CD14-positive monocyte (primary cell): ENCODE results near the gene INCENP. TPM values are rescaled to one million over a fixed set of nuclear protein-coding genes. Genes with fewer than 3 reads are reported as not detected.
A peak's percentile ranks its signal among the peaks of the same experiment; 100 is the strongest.

ENCODE experiments used
- DNase-seq, 3 donors: peaks; one replicate each; pipeline ENCODE4 v3.0.0-alpha.2; 2011 to 2022
- H2AFZ ChIP-seq: 2 replicates; pipeline ENCODE4 v1.6.0; 2012; ENCODE audit warnings: mild to moderate bottlenecking, low read depth, low read length, inconsistent platforms; ENCODE audit not compliant: insufficient read depth, poor library complexity, severe bottlenecking
- H3K27ac ChIP-seq, 2 donors: 1 replicate in 1 of 2; 2 replicates in 1 of 2; pipeline ENCODE4 v1.5.1; 2012 to 2013; ENCODE audit warnings: low read length in 2 of 2, control low read depth in 1 of 2, inconsistent platforms in 1 of 2, low read depth in 1 of 2, mild to moderate bottlenecking in 1 of 2
- H3K27me3 ChIP-seq, 2 donors: one replicate each; pipeline versions ENCODE4 v1.6.0 to v1.6.1; 2011 to 2013; ENCODE audit warnings: low read length in 2 of 2; ENCODE audit not compliant: control insufficient read depth in 2 of 2, insufficient read depth in 2 of 2
- H3K36me3 ChIP-seq, 2 donors: replicated peaks in 1 of 2; 1 replicate in 1 of 2; 2 replicates in 1 of 2; pipeline versions ENCODE4 v1.5.1 to v1.6.1; 2012 to 2013; ENCODE audit warnings: low read length in 2 of 2, control low read depth in 1 of 2, inconsistent platforms in 1 of 2, mild to moderate bottlenecking in 1 of 2; ENCODE audit not compliant: insufficient read depth in 2 of 2, control insufficient read depth in 1 of 2
- H3K4me1 ChIP-seq, 2 donors: 1 replicate in 1 of 2; 2 replicates in 1 of 2; pipeline versions ENCODE4 v1.5.1 to v1.6.1; 2012 to 2013; ENCODE audit warnings: low read length in 2 of 2, control low read depth in 1 of 2, inconsistent platforms in 1 of 2, mild to moderate bottlenecking in 1 of 2, moderate library complexity in 1 of 2; ENCODE audit not compliant: insufficient read depth in 2 of 2, control insufficient read depth in 1 of 2
- H3K4me2 ChIP-seq: replicated peaks from 2 replicates; pipeline ENCODE3; 2012; ENCODE audit warnings: low read length, moderate library complexity, mild to moderate bottlenecking; ENCODE audit not compliant: poor library complexity, severe bottlenecking; ENCODE audit errors: extremely low read depth
- H3K4me3 ChIP-seq, 3 experiments: fragments of 200-600 bp in 1 of 3; sonication (generic) in 1 of 3; replicated peaks in 1 of 3; 1 replicate in 2 of 3; 2 replicates in 1 of 3; pipeline ENCODE4 v1.5.1; 2011 to 2013; ENCODE audit warnings: low read length in 3 of 3, mild to moderate bottlenecking in 3 of 3, control low read depth in 2 of 3, low read depth in 2 of 3, inconsistent platforms in 1 of 3, moderate library complexity in 1 of 3
- H3K79me2 ChIP-seq: 2 replicates; pipeline ENCODE4 v1.6.0; 2012; ENCODE audit warnings: mild to moderate bottlenecking, control low read depth, inconsistent platforms, low read length, moderate library complexity; ENCODE audit not compliant: insufficient read depth
- H3K9ac ChIP-seq: 2 replicates; pipeline ENCODE4 v1.6.0; 2017; ENCODE audit warnings: low read length, mild to moderate bottlenecking; ENCODE audit not compliant: insufficient read depth, poor library complexity, severe bottlenecking
- H3K9me3 ChIP-seq, 2 donors: replicated peaks in 1 of 2; 1 replicate in 1 of 2; 2 replicates in 1 of 2; pipeline versions ENCODE4 v1.5.1 to v1.6.1; 2012 to 2013; ENCODE audit warnings: low read length in 2 of 2, control low read depth in 1 of 2; ENCODE audit not compliant: control insufficient read depth in 1 of 2, insufficient read depth in 1 of 2
- H4K20me1 ChIP-seq: 2 replicates; pipeline ENCODE4 v1.6.0; 2012; ENCODE audit warnings: mild to moderate bottlenecking, low read length, control low read depth, moderate library complexity; ENCODE audit not compliant: insufficient read depth
- H3K27ac Mint-ChIP-seq, 7 donors: one replicate each; pipeline ENCODE4 v1.8.0; 2020; ENCODE audit warnings: mild to moderate bottlenecking in 7 of 7, mixed read lengths in 7 of 7, moderate library complexity in 6 of 7, inconsistent platforms in 2 of 7
- H3K27me3 Mint-ChIP-seq, 3 donors: one replicate each; pipeline ENCODE4 v1.8.0; 2021 to 2022; ENCODE audit warnings: low read depth in 3 of 3, mild to moderate bottlenecking in 3 of 3, mixed read lengths in 3 of 3, moderate library complexity in 3 of 3, inconsistent platforms in 1 of 3
- H3K36me3 Mint-ChIP-seq, 2 donors: one replicate each; pipeline ENCODE4 v1.8.0; 2020; ENCODE audit warnings: mixed read lengths in 2 of 2, inconsistent platforms in 1 of 2, mild to moderate bottlenecking in 1 of 2
- H3K4me1 Mint-ChIP-seq: one replicate; pipeline ENCODE4 v1.8.0; 2020; ENCODE audit warnings: mild to moderate bottlenecking, mixed read lengths
- H3K4me3 Mint-ChIP-seq, 2 donors: one replicate each; pipeline ENCODE4 v1.8.0; 2020; ENCODE audit warnings: mild to moderate bottlenecking in 2 of 2, mixed read lengths in 2 of 2, moderate library complexity in 1 of 2
- H3K9me3 Mint-ChIP-seq, 7 donors: one replicate each; pipeline ENCODE4 v1.8.0; 2020 to 2022; ENCODE audit warnings: mixed read lengths in 7 of 7, mild to moderate bottlenecking in 6 of 7, moderate library complexity in 6 of 7, inconsistent platforms in 2 of 7
- CTCF ChIP-seq: fragments of 200-600 bp; IDR thresholded peaks from one replicate; pipeline ENCODE4 v1.8.0; 2022; ENCODE audit warnings: antibody characterized with exemption, mild to moderate bottlenecking
- WGBS: methylation state at CpG from one replicate; pipeline ENCODE4 v1.1.5; 2013; ENCODE audit warnings: missing lambda C conversion rate; ENCODE audit not compliant: insufficient coverage; 5-methylcytosine and 5-hydroxymethylcytosine counted together
- intact Hi-C, 2 donors: fragments of 100-400 bp; cut with micrococcal nuclease; formaldehyde crosslinking; loops; one replicate each; pipeline versions ENCODE4 v1.15.0 to v1.15.1; 2023
- polyA plus RNA-seq, 3 donors: library from polyadenylated mRNA; depleted of rRNA in 1 of 3; unstranded in 2 of 3; stranded (reverse) in 1 of 3; fragments of 300-500 nt in 2 of 3; fragments of >200 nt in 1 of 3; fragmentation: Illumina TruSeq in 2 of 3; gene quantifications; 1 replicate in 2 of 3; 2 replicates in 1 of 3; pipeline ENCODE4 v1.2.3, GENCODE V29; 2012 to 2021

The INCENP gene
- polyA plus RNA-seq, 3 donors: 0.75 to 7.0 (median 1.0) TPM

- no peak for TF ChIP-seq CTCF
- no peak overlapping the region for H2AFZ ChIP-seq
- no peaks in the 10 kb centered on the region for H3K36me3 Mint-ChIP-seq
- peaks cover 0 to 5% of the 10 kb centered on the region in 2 donors for H3K27me3 ChIP-seq
- no CpG with 5 or more reads among the region's 3 CpGs for WGBS
- H3K36me3 ChIP-seq: no peaks in the 10 kb centered on the region
- H3K9ac ChIP-seq: no peak overlapping the region
- H3K27ac Mint-ChIP-seq: no peak overlapping the region
- H3K4me3 Mint-ChIP-seq: no peak overlapping the region
- H3K4me1 Mint-ChIP-seq: no peaks in the 10 kb centered on the region
- no peaks in the 10 kb centered on the region for H3K9me3 Mint-ChIP-seq
- H4K20me1 ChIP-seq: no peaks in the 10 kb centered on the region
- H3K27ac ChIP-seq: no peak overlapping the region
- no peak for DNase-seq
- H3K79me2 ChIP-seq: no peaks in the 10 kb centered on the region
- H3K9me3 ChIP-seq: no peaks in the 10 kb centered on the region
- H3K27me3 Mint-ChIP-seq: peaks cover 19 to 25% (median 22%) of the 10 kb centered on the region in 3 donors
- intact Hi-C loops: no loop called here
- H3K4me3 ChIP-seq: no peak overlapping the region
- H3K4me1 ChIP-seq: no peaks in the 10 kb centered on the region
- no peak overlapping the region for H3K4me2 ChIP-seq
Measured at GRCh38 chr11:62176766-62177165, 53.0 kb downstream of the INCENP start.

- Histone ChIP-seq H3K9me3 (no peaks in the 10 kb centered on the region), H3K36me3 (no peaks in the 10 kb centered on the region), H3K4me1 (no peaks in the 10 kb centered on the region), H3K79me2 (no peaks in the 10 kb centered on the region), H3K27me3 (no peaks in the 10 kb centered on the region), H3K27ac (no peak overlapping the region), H3K4me2 (no peak overlapping the region), H3K4me3 (no peak overlapping the region), H3K9ac (no peak overlapping the region), H4K20me1 (no peaks in the 10 kb centered on the region), H2AFZ (no peak overlapping the region)
- H3K27ac Mint-ChIP-seq: no peak overlapping the region
- 93% methylated on average over 4 of the region's 5 CpGs for WGBS
- no peaks in the 10 kb centered on the region for H3K36me3 Mint-ChIP-seq
- TF ChIP-seq CTCF: no peak
- H3K4me1 Mint-ChIP-seq: no peaks in the 10 kb centered on the region
- no peak for DNase-seq
- peak overlapping the region in 1 of 2 donors; percentile 7 for H3K4me3 Mint-ChIP-seq
- H3K9me3 Mint-ChIP-seq: peaks cover 0 to 10% (median 2%) of the 10 kb centered on the region in 7 donors
- peaks cover 10 to 12% (median 11%) of the 10 kb centered on the region in 3 donors for H3K27me3 Mint-ChIP-seq
- intact Hi-C loops: no loop called here
Measured at GRCh38 chr11:62179995-62180394, 56.2 kb downstream of the INCENP start.
